ENCODE data around the gene KLHL5.

DNA sequence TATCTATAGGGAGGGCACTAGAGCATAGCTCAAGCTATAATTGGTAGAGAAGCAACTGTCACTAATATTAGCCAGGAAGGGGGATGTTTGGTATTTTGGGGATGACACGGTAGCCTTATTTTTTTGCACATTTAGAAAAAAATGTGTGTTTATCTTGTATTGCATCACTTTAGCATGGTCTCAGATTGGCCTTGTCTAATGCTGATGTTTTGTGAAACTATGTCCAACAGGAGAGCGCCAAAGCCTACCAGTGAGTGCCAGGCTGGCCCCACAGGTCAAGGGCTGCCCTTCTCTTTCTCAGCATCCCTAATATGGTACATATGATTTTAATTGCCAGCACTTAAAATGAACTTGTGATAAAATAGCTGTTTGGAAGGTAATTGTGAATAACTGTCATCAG is 95.5 kb downstream of the KLHL5 start:
- no peak for TF ChIP-seq POLR2AphosphoS5 (IDR thresholded peaks at IDR 0.05; ENCODE audit: borderline replicate concordance, low read depth, low read length)
- TF ChIP-seq EZH2 (IDR thresholded peaks at IDR 0.05) = no peak
- no peak for TF ChIP-seq FOXP2 (optimal IDR thresholded peaks at IDR 0.05; ENCODE audit: control extremely low read depth, extremely low read length, insufficient read depth)
